Body of pancreas (tissue), 4 donors: ENCODE measurements around the gene TFB1M. TPM values are rescaled to one million over a fixed set of nuclear protein-coding genes. Genes with fewer than 3 reads are reported as not detected.
A peak's percentile ranks its signal among the peaks of the same experiment; 100 is the strongest.
"Not testable (repeated sequence)": the region's sequence is repeated elsewhere in the genome, so short reads cannot be mapped to it uniquely, and the experiment has no call there.

Experiments used
- ATAC-seq: fragments of 150-250 bp; one replicate; pipeline ENCODE4 v1.9.1; 2016
- DNase-seq, 4 donors: peaks; one replicate each; pipeline ENCODE4 v3.0.0-alpha.2; 2019
- H3K27ac ChIP-seq, 4 donors: fragments of 200-600 bp; sonication (generic); 1 replicate in 3 of 4; 2 replicates in 1 of 4; pipeline versions ENCODE4 v1.5.1 to v1.6.1; 2016 to 2019; ENCODE audit warnings: mild to moderate bottlenecking in 1 of 4, mixed read lengths in 1 of 4, moderate library complexity in 1 of 4
- H3K27me3 ChIP-seq, 2 donors: fragments of 200-600 bp; sonication (generic); one replicate each; pipeline ENCODE4 v1.6.0; 2016; ENCODE audit warnings: mild to moderate bottlenecking in 1 of 2
- H3K36me3 ChIP-seq, 2 donors: fragments of 200-600 bp; sonication (generic); replicated peaks in 1 of 2; 2 replicates each; pipeline ENCODE4 v1.5.1; 2016; ENCODE audit warnings: low read depth in 2 of 2; ENCODE audit not compliant: insufficient read depth in 1 of 2
- H3K4me1 ChIP-seq: fragments of 200-600 bp; sonication (generic); one replicate; pipeline ENCODE4 v1.6.0; 2016
- H3K4me3 ChIP-seq, 2 donors: fragments of 200-600 bp; sonication (generic); 1 replicate in 1 of 2; 2 replicates in 1 of 2; pipeline ENCODE4 v1.5.1; 2016 to 2019
- H3K9me3 ChIP-seq, 3 donors: fragments of 200-600 bp; sonication (generic); 1 replicate in 2 of 3; 2 replicates in 1 of 3; pipeline ENCODE4 v1.5.1; 2016
- POLR2A ChIP-seq, 3 donors: fragments of 450-650 bp; IDR thresholded peaks; one replicate each; pipeline ENCODE4 v1.6.1; 2016; ENCODE audit warnings: antibody characterized with exemption in 3 of 3, mild to moderate bottlenecking in 2 of 3
- WGBS, 2 donors: methylation state at CpG; one replicate each; pipeline ENCODE4 v1.1.5; 2017; 5-methylcytosine and 5-hydroxymethylcytosine counted together
- intact Hi-C: fragments of 100-400 bp; cut with DNase I; formaldehyde crosslinking; loops from one replicate; pipeline ENCODE4 v1.15.1; 2023
- total RNA-seq, 2 donors: library from RNA; depleted of rRNA; stranded (reverse); fragments of >200 nt; gene quantifications; one replicate each; pipeline ENCODE4 v1.1.0, GENCODE V29; 2016
- TF ChIP-seq, protein P1 (sequence below), 7 experiments: fragments of 450-650 bp in 4 of 7; fragments of 200-600 bp in 3 of 7; sonication (generic) in 3 of 7; IDR thresholded peaks; one replicate each; pipeline ENCODE4 v1.5.1; 2016 to 2019; ENCODE audit warnings: antibody characterized with exemption in 7 of 7

TFB1M gene
- total RNA-seq = 1 to 10 TPM; 8.8 to 9.9 TPM

DNA sequence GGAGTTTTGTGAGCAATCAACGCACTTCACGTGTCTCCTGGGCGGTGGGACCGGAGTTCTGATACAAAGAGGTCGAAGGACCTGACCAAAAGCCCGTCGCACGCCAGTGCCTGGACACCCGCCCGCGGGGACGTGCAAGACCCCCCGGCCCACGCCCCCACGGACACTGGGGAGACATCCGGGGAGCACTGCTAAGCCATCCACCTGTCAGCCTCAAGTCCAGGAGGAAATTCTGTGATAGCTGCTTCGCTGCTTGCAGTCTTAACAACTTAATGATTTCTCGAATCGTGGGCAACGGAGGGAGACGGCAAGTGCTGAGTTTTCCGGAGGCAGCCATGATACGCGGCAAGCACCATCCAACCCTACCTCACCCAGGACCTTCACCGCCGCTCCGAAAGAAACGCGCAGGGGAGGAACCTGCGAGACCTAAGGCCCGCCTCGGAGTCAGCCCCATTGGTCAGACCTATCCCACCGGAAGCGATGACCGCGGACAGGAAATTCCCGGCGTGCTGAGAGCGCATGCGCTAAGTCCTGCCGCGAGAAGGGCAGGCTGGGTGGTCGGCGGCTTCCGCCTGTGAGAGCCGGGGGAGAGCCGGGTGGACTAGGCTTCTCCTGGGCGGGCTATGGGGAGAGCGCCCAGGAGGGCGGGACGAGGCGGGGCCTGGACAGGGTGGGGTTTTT is at the start of gene TFB1M:
Gene TFB1M, minus strand, starts transcription at position 393 of the 681 bp plus-strand sequence. Its CDS starts 56 bp downstream, at position 337.
- H3K9me3 ChIP-seq = no peaks in the 10 kb centered on the region
- H3K4me3 ChIP-seq = peak within 1 kb of the TSS; percentile 94 to 95
- WGBS, 2 donors = 0 to 1% methylated on average over 12 to 52 of the region's 52 CpGs
- peak; percentile 98 to 99 (median 98) for DNase-seq
- H3K4me1 ChIP-seq = peaks cover 15% of the 10 kb centered on the region
- H3K27ac ChIP-seq = peak within 1 kb of the TSS; percentile 82 to 89 (median 84)
- intact Hi-C loops = no loop called here
- peak; percentile 82 to 94 (median 94) for TF ChIP-seq POLR2A (IDR thresholded peaks at IDR 0.05)
- TF ChIP-seq, protein P1, sequence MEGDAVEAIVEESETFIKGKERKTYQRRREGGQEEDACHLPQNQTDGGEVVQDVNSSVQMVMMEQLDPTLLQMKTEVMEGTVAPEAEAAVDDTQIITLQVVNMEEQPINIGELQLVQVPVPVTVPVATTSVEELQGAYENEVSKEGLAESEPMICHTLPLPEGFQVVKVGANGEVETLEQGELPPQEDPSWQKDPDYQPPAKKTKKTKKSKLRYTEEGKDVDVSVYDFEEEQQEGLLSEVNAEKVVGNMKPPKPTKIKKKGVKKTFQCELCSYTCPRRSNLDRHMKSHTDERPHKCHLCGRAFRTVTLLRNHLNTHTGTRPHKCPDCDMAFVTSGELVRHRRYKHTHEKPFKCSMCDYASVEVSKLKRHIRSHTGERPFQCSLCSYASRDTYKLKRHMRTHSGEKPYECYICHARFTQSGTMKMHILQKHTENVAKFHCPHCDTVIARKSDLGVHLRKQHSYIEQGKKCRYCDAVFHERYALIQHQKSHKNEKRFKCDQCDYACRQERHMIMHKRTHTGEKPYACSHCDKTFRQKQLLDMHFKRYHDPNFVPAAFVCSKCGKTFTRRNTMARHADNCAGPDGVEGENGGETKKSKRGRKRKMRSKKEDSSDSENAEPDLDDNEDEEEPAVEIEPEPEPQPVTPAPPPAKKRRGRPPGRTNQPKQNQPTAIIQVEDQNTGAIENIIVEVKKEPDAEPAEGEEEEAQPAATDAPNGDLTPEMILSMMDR (IDR thresholded peaks at IDR 0.05) = no peak
- peaks cover 0 to 3% of the 10 kb centered on the region in 2 donors for H3K36me3 ChIP-seq
- ATAC-seq = peak; percentile 93
- H3K27me3 ChIP-seq = no peaks in the 10 kb centered on the region

DNA sequence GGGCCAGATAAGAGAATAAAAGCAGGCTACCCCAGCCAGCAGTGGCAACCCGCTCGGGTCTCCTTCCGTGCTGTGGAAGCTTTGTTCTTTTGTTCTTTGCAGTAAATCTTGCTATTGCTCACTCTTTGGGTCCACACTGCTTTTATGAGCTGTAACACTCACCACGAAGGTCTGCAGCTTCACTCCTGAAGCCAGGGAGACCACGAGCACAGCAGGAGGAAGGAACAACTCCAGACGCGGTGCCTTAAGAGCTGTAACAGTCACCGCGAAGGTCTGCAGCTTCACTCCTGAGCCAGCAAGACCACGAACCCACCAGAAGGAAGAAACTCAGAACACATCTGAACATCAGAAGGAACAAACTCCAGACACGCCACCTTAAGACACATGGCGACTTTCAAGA is 49.7 kb upstream of the TFB1M start:
- DNase-seq, intact Hi-C loops, H3K4me3 ChIP-seq, ATAC-seq, H3K27me3 ChIP-seq, H3K4me1 ChIP-seq, H3K27ac ChIP-seq, H3K9me3 ChIP-seq, H3K36me3 ChIP-seq: not testable (repeated sequence)
- 79 to 85% methylated on average over 12 of the region's 12 CpGs for WGBS, 2 donors

DNA sequence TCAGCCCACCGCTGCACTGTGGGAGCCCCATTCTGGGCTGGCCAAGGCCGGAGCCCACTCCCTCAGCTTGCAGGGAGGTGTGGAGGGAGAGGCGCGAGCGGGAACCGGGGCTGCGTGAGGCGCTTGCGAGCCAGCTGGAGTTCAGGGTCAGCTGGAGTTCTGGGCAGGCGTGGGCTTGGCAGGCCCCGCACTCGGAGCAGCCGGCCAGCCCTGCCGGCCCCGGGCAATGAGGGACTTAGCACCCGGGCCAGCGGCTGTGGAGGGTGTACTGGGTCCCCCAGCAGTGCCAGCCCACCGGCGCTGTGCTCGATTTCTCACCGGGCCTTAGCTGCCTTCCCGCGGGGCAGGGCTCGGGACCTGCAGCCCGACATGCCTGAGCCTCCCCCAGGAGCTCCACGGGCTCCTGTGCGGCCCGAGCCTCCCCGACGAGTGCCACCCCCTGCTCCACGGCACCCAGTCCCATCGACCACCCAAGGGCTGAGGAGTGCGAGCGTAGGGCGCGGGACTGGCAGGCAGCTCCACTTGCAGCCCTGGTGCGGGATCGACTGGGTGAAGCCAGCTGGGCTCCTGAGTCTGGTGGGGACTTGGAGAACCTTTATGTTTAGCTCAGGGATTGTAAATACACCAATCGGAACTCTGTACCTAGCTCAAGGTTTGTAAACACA is 48.8 kb upstream of the TFB1M start:
- H3K4me3 ChIP-seq, H3K4me1 ChIP-seq, H3K36me3 ChIP-seq, H3K27me3 ChIP-seq, DNase-seq, intact Hi-C loops, H3K9me3 ChIP-seq, H3K27ac ChIP-seq, ATAC-seq: not testable (repeated sequence)
- WGBS, 2 donors = 87 to 94% methylated on average over 14 to 34 of the region's 39 CpGs

DNA sequence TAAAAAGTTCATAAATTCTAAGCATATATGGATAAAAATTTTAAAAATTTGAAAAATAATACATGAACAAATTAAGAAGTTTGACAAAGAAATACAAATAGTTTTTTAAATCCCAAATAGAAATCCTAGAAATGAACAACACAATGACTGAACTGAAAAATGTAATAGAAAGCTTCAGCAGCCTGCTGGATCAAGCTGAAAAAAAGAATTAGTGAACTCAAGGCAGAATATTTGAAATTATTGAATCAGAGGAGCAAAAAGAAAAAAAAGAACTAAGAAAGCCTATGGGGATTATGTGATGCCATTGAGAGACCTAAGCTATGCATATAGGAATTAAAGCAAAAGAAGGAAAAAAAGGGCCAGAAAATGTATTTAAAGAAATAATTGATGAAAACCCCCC is 39.9 kb upstream of the TFB1M start:
- DNase-seq (no peak), ATAC-seq (no peak)
- H3K27me3 ChIP-seq = no peaks in the 10 kb centered on the region
- H3K36me3 ChIP-seq = no peaks in the 10 kb centered on the region
- intact Hi-C loops = no loop called here
- peaks cover 0 to 13% (median 0%) of the 10 kb centered on the region in 3 donors for H3K9me3 ChIP-seq
- no peaks in the 10 kb centered on the region for H3K4me1 ChIP-seq
- no peak overlapping the region for H3K4me3 ChIP-seq
- no peak overlapping the region for H3K27ac ChIP-seq
- no peak for TF ChIP-seq POLR2A (IDR thresholded peaks at IDR 0.05)
- TF ChIP-seq, protein P1 (IDR thresholded peaks at IDR 0.05) = no peak

DNA sequence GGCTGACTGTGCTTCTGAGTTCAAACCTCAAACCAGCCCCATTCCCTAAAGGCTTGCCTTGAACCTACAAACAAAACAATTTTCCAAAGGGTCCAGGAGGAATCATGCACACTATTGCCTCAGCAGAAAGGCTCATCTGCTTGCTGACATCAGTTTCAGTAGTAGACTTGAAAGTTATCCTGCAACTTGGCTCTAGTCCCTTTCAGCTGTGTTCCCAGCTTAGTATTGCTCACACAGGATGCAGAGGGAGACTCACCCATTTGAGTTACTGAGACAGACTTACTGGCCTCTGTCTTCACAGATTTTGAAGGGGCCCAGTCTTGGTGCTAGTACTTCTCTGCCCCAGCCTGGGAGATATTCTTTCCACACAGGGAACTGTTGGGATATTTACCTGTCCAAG is 38.5 kb upstream of the TFB1M start:
- no peak for TF ChIP-seq POLR2A (IDR thresholded peaks at IDR 0.05)
- TF ChIP-seq, protein P1 (IDR thresholded peaks at IDR 0.05) = no peak
- no peaks in the 10 kb centered on the region for H3K27me3 ChIP-seq
- H3K4me1 ChIP-seq = no peaks in the 10 kb centered on the region
- H3K4me3 ChIP-seq = no peak overlapping the region
- intact Hi-C loops = no loop called here
- no peaks in the 10 kb centered on the region for H3K36me3 ChIP-seq
- no peak overlapping the region for H3K27ac ChIP-seq
- ATAC-seq (no peak), DNase-seq (no peak)
- peaks cover 0 to 13% (median 0%) of the 10 kb centered on the region in 3 donors for H3K9me3 ChIP-seq

DNA sequence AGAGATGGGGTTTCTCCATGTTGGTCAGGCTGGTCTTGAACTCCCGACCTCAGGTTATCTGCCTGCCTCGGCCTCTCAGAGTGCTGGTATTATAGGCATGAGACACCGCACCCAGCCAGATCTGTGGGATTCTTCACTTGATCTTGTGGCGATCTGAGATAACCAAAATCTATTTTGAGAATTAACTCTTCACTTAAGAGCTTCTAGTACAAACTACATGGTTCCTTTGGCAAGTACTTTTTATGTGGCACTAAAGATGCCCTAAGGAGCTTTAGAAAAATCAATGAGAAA is 37.8 kb upstream of the TFB1M start:
- Histone ChIP-seq H3K27me3 (no peaks in the 10 kb centered on the region), H3K27ac (no peak overlapping the region), H3K9me3 (peaks cover 0 to 13% (median 0%) of the 10 kb centered on the region in 3 donors), H3K4me3 (no peak overlapping the region), H3K36me3 (no peaks in the 10 kb centered on the region), H3K4me1 (no peaks in the 10 kb centered on the region)
- no peak for DNase-seq
- ATAC-seq = no peak
- 70 to 78% methylated on average over 4 of the region's 4 CpGs for WGBS, 2 donors
- intact Hi-C loops = no loop called here
- TF ChIP-seq, protein P1 (IDR thresholded peaks at IDR 0.05) = no peak
- no peak for TF ChIP-seq POLR2A (IDR thresholded peaks at IDR 0.05)
